Small intestine (tissue), 7 donors: ENCODE measurements around the gene OR2V2. TPM values are rescaled to one million over a fixed set of nuclear protein-coding genes. Genes with fewer than 3 reads are reported as not detected.
A peak's percentile ranks its signal among the peaks of the same experiment; 100 is the strongest.

Experiments used
- DNase-seq, 2 donors: peaks; one replicate each; pipeline versions ENCODE4 v3.0.0 to v3.0.0-alpha.2; 2013
- FAIRE-seq: peaks from 2 replicates; lab custom pipeline; 2012; peaks lifted over from hg19 to GRCh38; lab: Jason Lieb, UNC
- H3K27ac ChIP-seq, 3 donors: one replicate each; pipeline ENCODE4 v1.5.1; 2013; ENCODE audit warnings: low read length in 2 of 3, mild to moderate bottlenecking in 2 of 3, control low read depth in 1 of 3, inconsistent platforms in 1 of 3, low read depth in 1 of 3, moderate library complexity in 1 of 3
- H3K27me3 ChIP-seq, 3 donors: one replicate each; pipeline ENCODE4 v1.6.1; 2013; ENCODE audit warnings: low read length in 3 of 3, inconsistent platforms in 1 of 3; ENCODE audit not compliant: control insufficient read depth in 3 of 3, insufficient read depth in 3 of 3
- H3K36me3 ChIP-seq, 3 donors: one replicate each; pipeline ENCODE4 v1.6.1; 2013; ENCODE audit warnings: low read length in 3 of 3, inconsistent platforms in 1 of 3, low read depth in 1 of 3, mild to moderate bottlenecking in 1 of 3, moderate library complexity in 1 of 3; ENCODE audit not compliant: control insufficient read depth in 3 of 3, insufficient read depth in 2 of 3
- H3K4me1 ChIP-seq, 3 donors: one replicate each; pipeline ENCODE4 v1.6.1; 2013; ENCODE audit warnings: low read length in 2 of 3, inconsistent platforms in 1 of 3, low read depth in 1 of 3, mild to moderate bottlenecking in 1 of 3, moderate library complexity in 1 of 3; ENCODE audit not compliant: control insufficient read depth in 3 of 3, insufficient read depth in 2 of 3
- H3K4me3 ChIP-seq, 3 donors: one replicate each; pipeline ENCODE4 v1.5.1; 2013; ENCODE audit warnings: low read length in 3 of 3, control low read depth in 1 of 3, inconsistent platforms in 1 of 3, low read depth in 1 of 3, mild to moderate bottlenecking in 1 of 3, moderate library complexity in 1 of 3
- H3K9me3 ChIP-seq, 2 donors: one replicate each; pipeline ENCODE4 v1.6.1; 2013; ENCODE audit warnings: low read depth in 1 of 2, low read length in 1 of 2; ENCODE audit not compliant: control insufficient read depth in 2 of 2, insufficient read depth in 1 of 2
- WGBS, 3 donors: extraction: QIAGEN DNeasy Blood & Tissue Kit; methylation state at CpG; one replicate each; pipeline ENCODE4 v1.1.7; 2013; 5-methylcytosine and 5-hydroxymethylcytosine counted together
- polyA plus RNA-seq, 4 donors: library from polyadenylated mRNA; stranded (reverse) in 3 of 4; unstranded in 1 of 4; fragments of 200-250 nt in 3 of 4; fragments of 120-200 nt in 1 of 4; gene quantifications; one replicate each; pipeline versions ENCODE4 v1.2.1 to v1.2.3, GENCODE V29; 2013
- donor health status: healthy with polysubstance abuse.
- donor health status: control.
- donor health status: control.
- donor health status: Bipolar disorder and iron deficiency.
- donor health status: healthy.

The OR2V2 gene
- polyA plus RNA-seq, 4 donors: not detected

DNA sequence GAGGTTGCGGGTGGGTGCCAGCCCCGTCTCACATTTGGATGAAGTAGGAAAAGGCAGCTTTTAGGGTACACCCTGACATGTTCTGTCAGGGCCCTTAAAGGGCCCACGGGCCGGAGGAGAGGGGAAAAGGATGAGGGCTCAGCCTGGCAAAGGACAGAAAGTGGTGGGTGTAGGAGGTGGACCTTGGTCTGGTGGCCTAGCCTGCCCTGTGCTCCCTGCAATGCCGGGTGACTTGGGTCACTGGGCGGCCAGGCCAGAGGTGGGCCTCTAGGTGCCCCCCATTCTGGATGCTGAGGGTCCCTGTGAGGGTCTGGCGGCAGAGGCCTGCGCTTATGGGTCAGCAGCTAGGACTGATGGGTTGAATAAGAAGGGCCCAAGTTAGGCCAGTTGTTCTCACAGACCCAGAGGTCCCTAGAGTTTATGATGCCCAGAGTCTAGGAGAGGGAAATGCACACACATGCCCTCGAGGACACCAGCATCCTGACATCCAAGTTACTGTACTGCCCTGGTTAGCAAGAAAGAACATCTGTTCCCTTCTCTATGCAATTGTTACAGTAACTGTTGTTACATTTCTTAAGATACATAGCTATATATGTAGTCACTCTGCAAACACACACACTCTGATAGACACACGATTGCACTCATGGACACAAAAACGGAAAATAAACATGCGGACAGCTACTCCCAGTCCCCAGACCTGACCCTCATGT lies 45.1 kb downstream of the OR2V2 start:
- no peak for FAIRE-seq
- no peaks in the 10 kb centered on the region for H3K9me3 ChIP-seq

DNA sequence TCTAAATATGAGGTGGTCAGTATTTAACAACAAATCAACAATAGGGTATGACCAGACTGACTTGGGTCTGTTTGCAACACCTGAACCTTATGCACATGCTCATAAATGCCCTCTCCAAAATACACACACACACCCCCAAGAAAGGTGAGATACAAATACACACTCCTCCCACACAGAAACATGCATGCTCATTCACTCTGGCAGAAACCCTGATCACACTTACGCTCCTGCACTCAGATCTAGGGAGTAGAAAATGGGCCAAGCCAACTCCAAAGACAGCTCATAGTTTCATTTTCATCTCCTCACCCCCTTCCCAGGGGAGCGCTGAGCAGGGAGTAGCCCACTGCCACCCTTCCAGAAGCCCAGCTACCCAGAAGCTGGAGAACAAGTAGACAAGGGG lies 46.3 kb downstream of the OR2V2 start:
- Histone ChIP-seq H3K27ac (no peak overlapping the region), H3K27me3 (peaks cover 0 to 20% (median 0%) of the 10 kb centered on the region in 3 donors), H3K4me1 (peaks cover 0 to 3% (median 0%) of the 10 kb centered on the region in 3 donors), H3K9me3 (no peaks in the 10 kb centered on the region), H3K36me3 (no peaks in the 10 kb centered on the region), H3K4me3 (no peak overlapping the region)
- no peak for FAIRE-seq
- DNase-seq: no peak
- 50 to 92% (median 83%) methylated on average over 2 of the region's 2 CpGs for WGBS, 3 donors

More for the DNA sequence above, 45.1 kb downstream of the OR2V2 start:
- Histone ChIP-seq H3K4me1 (peaks cover 0 to 6% (median 0%) of the 10 kb centered on the region in 3 donors), H3K27me3 (peaks cover 0 to 16% (median 0%) of the 10 kb centered on the region in 3 donors), H3K4me3 (peak overlapping the region; percentile 60 to 75 (median 74)), H3K27ac (peak overlapping the region in 1 of 3 donors; percentile 90), H3K36me3 (no peaks in the 10 kb centered on the region)
- WGBS, 3 donors: 46 to 53% (median 49%) methylated on average over 12 of the region's 12 CpGs
- DNase-seq: no peak

GRCh38 chr5:181194489-181195248 lies 47.3 kb downstream of the OR2V2 start:
- Histone ChIP-seq H3K27ac (no peak overlapping the region), H3K9me3 (no peaks in the 10 kb centered on the region), H3K27me3 (peaks cover 0 to 20% (median 0%) of the 10 kb centered on the region in 3 donors), H3K36me3 (no peaks in the 10 kb centered on the region), H3K4me3 (no peak overlapping the region), H3K4me1 (peaks cover 0 to 3% (median 0%) of the 10 kb centered on the region in 3 donors)
- 67 to 82% (median 72%) methylated on average over 21 of the region's 21 CpGs for WGBS, 3 donors
- DNase-seq (no peak), FAIRE-seq (no peak)

GRCh38 chr5:181195249-181195761 lies 47.9 kb downstream of the OR2V2 start:
- no peaks in the 10 kb centered on the region for H3K9me3 ChIP-seq
- H3K36me3 ChIP-seq: no peaks in the 10 kb centered on the region
- H3K4me1 ChIP-seq: peaks cover 0 to 3% (median 0%) of the 10 kb centered on the region in 3 donors
- H3K27me3 ChIP-seq: peaks cover 0 to 25% (median 0%) of the 10 kb centered on the region in 3 donors
- H3K4me3 ChIP-seq: no peak overlapping the region
- DNase-seq (no peak), FAIRE-seq (no peak)
- 71 to 84% (median 82%) methylated on average over 37 to 45 of the region's 45 CpGs for WGBS, 3 donors
- H3K27ac ChIP-seq: no peak overlapping the region

DNA sequence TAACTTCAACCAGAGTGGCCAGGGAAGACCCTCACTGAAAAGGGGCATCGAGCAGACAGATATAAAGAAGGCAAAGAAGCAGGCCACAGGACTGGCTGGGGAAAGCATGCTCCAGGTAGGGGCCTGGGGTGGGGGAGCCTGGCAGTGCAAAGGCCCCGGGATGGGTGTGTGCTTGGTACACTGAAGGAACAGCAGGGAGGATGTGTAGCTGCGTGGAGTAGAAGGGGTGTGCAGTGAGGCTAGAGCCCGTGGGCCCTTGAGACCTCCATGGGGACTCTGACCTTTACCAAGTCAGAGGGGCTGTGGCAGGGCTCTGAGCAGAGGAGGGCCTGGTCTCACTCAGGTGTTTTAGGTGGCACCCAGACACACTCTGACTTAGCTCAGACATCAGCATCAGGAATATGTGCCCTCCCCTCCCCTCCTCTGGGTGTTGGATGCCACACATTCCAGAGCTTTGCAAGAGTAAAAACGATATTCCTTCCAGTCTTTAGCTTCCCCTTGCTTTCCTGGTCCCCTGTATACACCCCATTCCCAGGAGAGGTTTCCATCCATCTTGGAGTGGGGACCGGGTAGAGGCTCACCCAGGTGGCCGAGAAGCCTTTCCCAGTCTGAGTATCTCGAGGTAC lies 50.1 kb downstream of the OR2V2 start:
- FAIRE-seq: no peak
- peaks cover 0 to 44% (median 0%) of the 10 kb centered on the region in 3 donors for H3K27me3 ChIP-seq
- no peak overlapping the region for H3K27ac ChIP-seq
- H3K4me3 ChIP-seq: no peak overlapping the region
- peaks cover 0 to 1% (median 0%) of the 10 kb centered on the region in 3 donors for H3K4me1 ChIP-seq
- WGBS, 3 donors: 66 to 73% (median 67%) methylated on average over 8 of the region's 8 CpGs
- no peak for DNase-seq
- no peaks in the 10 kb centered on the region for H3K36me3 ChIP-seq
- no peaks in the 10 kb centered on the region for H3K9me3 ChIP-seq

DNA sequence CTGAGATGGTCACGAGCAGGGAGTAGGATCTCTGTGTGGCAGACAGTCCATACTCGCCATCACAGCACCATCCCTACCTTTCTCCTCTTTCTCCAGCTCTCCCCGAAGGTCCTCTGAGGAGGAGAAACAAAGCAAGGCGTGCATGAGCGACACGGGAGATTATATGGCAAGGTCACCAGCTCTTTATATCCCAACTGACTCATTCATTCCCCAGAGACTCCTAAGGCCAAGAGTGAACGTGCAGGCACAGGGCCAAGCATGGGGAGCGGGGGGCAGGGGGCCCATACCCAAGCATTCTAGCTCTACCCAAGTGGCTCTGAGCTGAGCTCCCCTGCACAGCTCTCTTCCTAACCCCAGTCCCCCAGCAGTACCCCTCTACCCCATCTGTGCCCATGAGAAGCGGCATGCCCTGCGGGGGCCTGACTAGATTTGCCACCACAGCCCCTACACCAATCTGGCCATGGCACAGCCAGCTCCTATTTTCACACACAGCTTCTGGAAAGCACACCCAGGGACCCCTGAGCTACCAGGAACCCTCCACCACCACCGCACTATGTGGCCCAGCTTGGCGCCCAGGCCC lies 50.8 kb downstream of the OR2V2 start:
- FAIRE-seq (no peak), DNase-seq (no peak)
- no peak overlapping the region for H3K27ac ChIP-seq
- H3K4me1 ChIP-seq: no peaks in the 10 kb centered on the region
- H3K27me3 ChIP-seq: peaks cover 0 to 51% (median 0%) of the 10 kb centered on the region in 3 donors
- no peaks in the 10 kb centered on the region for H3K36me3 ChIP-seq
- H3K4me3 ChIP-seq: no peak overlapping the region
- H3K9me3 ChIP-seq: no peaks in the 10 kb centered on the region
- WGBS, 3 donors: 77 to 81% (median 78%) methylated on average over 12 of the region's 12 CpGs

DNA sequence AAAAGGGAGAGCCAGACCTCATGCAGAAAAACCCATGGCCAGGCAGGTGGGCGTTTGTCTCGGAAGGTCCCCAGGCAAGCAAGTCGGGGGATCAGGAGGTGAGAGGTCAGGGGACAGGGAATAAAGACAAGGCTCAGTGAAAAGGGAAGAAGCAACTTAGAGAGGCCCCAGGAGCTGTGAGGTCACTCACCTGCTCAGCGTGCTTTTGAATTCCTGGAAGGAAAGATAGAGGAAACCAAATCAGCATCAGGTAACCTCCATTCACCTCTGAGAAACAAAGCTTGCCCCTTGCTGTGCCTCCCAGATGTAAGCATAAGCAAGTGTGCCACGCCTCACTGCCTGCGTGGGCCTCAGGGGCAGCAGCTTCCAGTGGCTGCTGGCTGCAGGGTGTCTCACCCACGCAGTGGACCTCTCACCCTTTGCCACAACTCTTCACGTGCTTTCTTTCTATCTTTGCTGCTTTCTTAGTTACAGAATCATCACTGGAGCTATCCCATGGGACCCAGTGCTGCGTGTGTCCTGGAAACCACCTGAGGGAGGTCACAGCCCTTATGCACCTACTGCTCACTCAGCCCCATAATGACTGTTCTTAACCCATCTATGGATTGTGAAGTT lies 51.6 kb downstream of the OR2V2 start:
- DNase-seq (no peak), FAIRE-seq (no peak)
- Histone ChIP-seq H3K4me1 (peaks cover 0 to 5% (median 0%) of the 10 kb centered on the region in 3 donors), H3K9me3 (no peaks in the 10 kb centered on the region), H3K27ac (no peak overlapping the region), H3K4me3 (no peak overlapping the region), H3K27me3 (peaks cover 0 to 59% (median 0%) of the 10 kb centered on the region in 3 donors), H3K36me3 (no peaks in the 10 kb centered on the region)
- WGBS, 3 donors: 45 to 55% (median 54%) methylated on average over 9 of the region's 9 CpGs
